Measurements from ENCODE around the gene THAP6.
"Not testable (repeated sequence)": the region's sequence is repeated elsewhere in the genome, so short reads cannot be mapped to it uniquely, and the experiment has no call there.

The THAP6 gene

GRCh38 chr4:75514131-75514948 is at the start of gene THAP6, which contains the start of gene RCHY1:
Gene THAP6 (plus strand): TSS chr4:75514473. CDS start chr4:75515453, 980 bp downstream.
Gene RCHY1 (minus strand): TSS chr4:75514403. CDS start chr4:75514286, 117 bp downstream.
- peak; percentile 90 for DNase-seq

- no peak for DNase-seq
Observed at GRCh38 chr4:75469896-75470295, 44.4 kb upstream of the THAP6 start.

GRCh38 chr4:75470738-75471137 is 43.5 kb upstream of the THAP6 start:
- DNase-seq: no peak

GRCh38 chr4:75477201-75477600 is 37.1 kb upstream of the THAP6 start:
- DNase-seq: no peak

- no peak for DNase-seq
Observed at GRCh38 chr4:75484190-75484589, 30.1 kb upstream of the THAP6 start.

- DNase-seq: no peak
Observed at GRCh38 chr4:75490155-75490554, 24.1 kb upstream of the THAP6 start.

GRCh38 chr4:75494563-75494962 is 19.7 kb upstream of the THAP6 start:
- DNase-seq: no peak

- no peak for DNase-seq
Observed at GRCh38 chr4:75495476-75495875, 18.8 kb upstream of the THAP6 start.

GRCh38 chr4:75496406-75496805 is 17.9 kb upstream of the THAP6 start:
- no peak for DNase-seq

GRCh38 chr4:75497133-75497532 is 17.1 kb upstream of the THAP6 start:
- DNase-seq: no peak

GRCh38 chr4:75498041-75498440 is 16.2 kb upstream of the THAP6 start:
- DNase-seq: no peak

- no peak for DNase-seq
Observed at GRCh38 chr4:75499900-75500299, 14.4 kb upstream of the THAP6 start.

GRCh38 chr4:75502671-75503070 is 11.6 kb upstream of the THAP6 start:
- DNase-seq: no peak

- no peak for DNase-seq
Observed at GRCh38 chr4:75505630-75506029, 8.6 kb upstream of the THAP6 start.

- not testable (repeated sequence) for DNase-seq
Observed at GRCh38 chr4:75509592-75509991, 4.7 kb upstream of the THAP6 start.

- no peak for DNase-seq
Observed at GRCh38 chr4:75511841-75512240, 2.4 kb upstream of the THAP6 start.

- DNase-seq: no peak
Observed at GRCh38 chr4:75512386-75513211, 1.7 kb upstream of the THAP6 start.

- DNase-seq: no peak
Observed at GRCh38 chr4:75513526-75514130, 645 bp upstream of the THAP6 start.

- no peak for DNase-seq
Observed at GRCh38 chr4:75514949-75515612, 808 bp downstream of the THAP6 start.

- no peak for DNase-seq
Observed at GRCh38 chr4:75516144-75516543, 1.9 kb downstream of the THAP6 start.

GRCh38 chr4:75519452-75519851 is 5.2 kb downstream of the THAP6 start:
- DNase-seq: not testable (repeated sequence)

- DNase-seq: no peak
Observed at GRCh38 chr4:75525086-75525485, 10.8 kb downstream of the THAP6 start.

- no peak for DNase-seq
Observed at GRCh38 chr4:75525910-75526309, 11.6 kb downstream of the THAP6 start.

Measured in NCI-H1694 (cell line).